ENCODE measurements around the gene OSER1.

- TF ChIP-seq CTCF (IDR thresholded peaks at IDR 0.05) (no peak), POLR2A (IDR thresholded peaks at IDR 0.05) (no peak)
These were observed 15.0 kb downstream of the OSER1 start for GRCh38 chr20:44195605-44196004.

All from Peyer's patch (tissue), 4 donors.